K562 (cell line): Measurements from ENCODE around the gene SERPINE1. TPM values are rescaled to one million over a fixed set of nuclear protein-coding genes. Genes with fewer than 3 reads are reported as not detected.

Experiments used
- EHMT2 ChIP-seq: fragments of 450-650 bp; IDR thresholded peaks from 2 replicates; pipeline ENCODE4 v1.6.1; 2018; ENCODE audit warnings: antibody characterized with exemption
- EP400 ChIP-seq: fragments of 450-650 bp; IDR thresholded peaks from 2 replicates; pipeline ENCODE4 v1.6.1; 2017; ENCODE audit warnings: antibody characterized with exemption, mild to moderate bottlenecking, moderate library complexity
- GABPA ChIP-seq: fragments of 200-800 bp; sonication (Bioruptor generic); conservative IDR thresholded peaks from 2 replicates; pipeline ENCODE4 v1.6.1; 2016; ENCODE audit warnings: low read depth, missing genetic modification characterization, missing compliant biosample characterization
- GTF2A2 ChIP-seq: IDR thresholded peaks from 2 replicates; pipeline ENCODE4 v1.6.1; 2016; ENCODE audit warnings: mild to moderate bottlenecking, missing genetic modification characterization, missing compliant biosample characterization
- HDAC6 ChIP-seq: IDR thresholded peaks from 2 replicates; pipeline ENCODE4 v1.6.1; 2012; ENCODE audit warnings: low read depth, mild to moderate bottlenecking, control low read depth, inconsistent platforms, low read length, moderate library complexity
- NFRKB ChIP-seq: fragments of 450-650 bp; IDR thresholded peaks from 2 replicates; pipeline ENCODE4 v1.6.1; 2016; ENCODE audit warnings: low read depth
- PHF20 ChIP-seq: fragments of 450-650 bp; IDR thresholded peaks from 2 replicates; pipeline ENCODE4 v1.6.1; 2018; ENCODE audit not compliant: partially characterized antibody
- POLR2A ChIP-seq: fragments of 450-650 bp; conservative IDR thresholded peaks from 2 replicates; pipeline ENCODE4 v1.6.1; 2016
- POLR2B ChIP-seq: fragments of 450-650 bp; IDR thresholded peaks from 2 replicates; pipeline ENCODE4 v1.6.1; 2018; ENCODE audit warnings: low read depth; ENCODE audit not compliant: partially characterized antibody
- REST ChIP-seq, 2 experiments: fragments of 450-650 bp; formaldehyde crosslinking in 1 of 2; IDR thresholded peaks; 2 replicates each; pipeline versions ENCODE4 v1.4.0 to v1.6.1; 2014 to 2020; ENCODE audit warnings: mild to moderate bottlenecking in 2 of 2, borderline replicate concordance in 1 of 2, low read depth in 1 of 2
- ZFP30 ChIP-seq: fragments of 250-450 bp; sonication (Bioruptor Pico); IDR thresholded peaks from 2 replicates; pipeline ENCODE4 v1.8.0; 2022; ENCODE audit warnings: moderate library complexity, mild to moderate bottlenecking, inconsistent platforms, borderline replicate concordance
- ZKSCAN8 ChIP-seq: fragments of 200-800 bp; sonication (Bioruptor generic); IDR thresholded peaks from 2 replicates; pipeline ENCODE4 v1.6.1; 2016; ENCODE audit warnings: missing genetic modification characterization, missing compliant biosample characterization
- ZNF143 ChIP-seq: sonication (generic); formaldehyde crosslinking; IDR thresholded peaks from 2 replicates; pipeline ENCODE4 v1.9.0; 2022; ENCODE audit warnings: mild to moderate bottlenecking, missing genetic modification reagents
- ZNF707 ChIP-seq: fragments of 250-450 bp; sonication (Bioruptor Pico); conservative IDR thresholded peaks from 2 replicates; pipeline ENCODE4 v1.8.0; 2022; ENCODE audit warnings: inconsistent platforms, mild to moderate bottlenecking, moderate library complexity
- polyA plus RNA-seq, 8 experiments: library from polyadenylated mRNA; depleted of rRNA in 4 of 8; stranded (reverse) in 5 of 8; unstranded in 3 of 8; fragments of >200 nt; fragmentation: Nextera tagmentation in 2 of 8; fragmentation: Illumina TruSeq in 1 of 8; extraction: Ambion mirVana in 2 of 8; extraction: Trizol in 1 of 8; gene quantifications; 2 replicates each; pipeline versions ENCODE4 v1.2.1 to v1.2.3, GENCODE V29; 2011 to 2014; ENCODE audit warnings: inconsistent platforms in 1 of 8, missing spikeins in 1 of 8
- total RNA-seq, 7 experiments: library from RNA; depleted of rRNA in 6 of 7; stranded (reverse); fragments of >200 nt in 6 of 7; fragmentation: Illumina TruSeq in 2 of 7; extraction: Trizol in 2 of 7; gene quantifications; 2 replicates each; pipeline versions ENCODE4 v1.2.1 to v1.2.3, GENCODE V29; 2011 to 2021; ENCODE audit warnings: low replicate concordance in 1 of 7
- TF ChIP-seq, protein P1 (sequence below): sonication (generic); formaldehyde crosslinking; IDR thresholded peaks from 2 replicates; pipeline ENCODE4 v1.8.1; 2023; ENCODE audit warnings: missing genetic modification reagents, mild to moderate bottlenecking, borderline replicate concordance

SERPINE1 gene
- total and polyA plus RNA-seq, 9 of the 15 experiments (the other 6 are each of a cell fraction or from before 2014, with no cell fraction given): 0.22 to 4.8 (median 0.91) TPM

- TF ChIP-seq GABPA (tag) (peak; percentile 73), ZNF143 (CRISPR knock-in tag) (no peak), GTF2A2 (tag) (no peak), EP400 (peak; percentile 30; the same call in 1 of the 2 replicates), REST (IDR thresholded peaks at IDR 0.05; ENCODE audit: borderline replicate concordance) (no peak; the same call in 1 of the 2 replicates), REST (CRISPR knock-in tag; IDR thresholded peaks at IDR 0.05; ENCODE audit: low read depth) (peak; percentile 36; the same call in 1 of the 2 replicates), ZKSCAN8 (CRISPR knock-in tag) (no peak), POLR2A (peak; percentile 64), NFRKB (no peak), HDAC6 (0 out of 2 replicates have a peak, but pooled peaks have one; percentile 43), POLR2B (no peak), ZFP30 (CRISPR knock-in tag) (no peak), ZNF707 (no peak), PHF20 (peak; percentile 37), EHMT2 (peak; percentile 75)
- TF ChIP-seq, protein P1, sequence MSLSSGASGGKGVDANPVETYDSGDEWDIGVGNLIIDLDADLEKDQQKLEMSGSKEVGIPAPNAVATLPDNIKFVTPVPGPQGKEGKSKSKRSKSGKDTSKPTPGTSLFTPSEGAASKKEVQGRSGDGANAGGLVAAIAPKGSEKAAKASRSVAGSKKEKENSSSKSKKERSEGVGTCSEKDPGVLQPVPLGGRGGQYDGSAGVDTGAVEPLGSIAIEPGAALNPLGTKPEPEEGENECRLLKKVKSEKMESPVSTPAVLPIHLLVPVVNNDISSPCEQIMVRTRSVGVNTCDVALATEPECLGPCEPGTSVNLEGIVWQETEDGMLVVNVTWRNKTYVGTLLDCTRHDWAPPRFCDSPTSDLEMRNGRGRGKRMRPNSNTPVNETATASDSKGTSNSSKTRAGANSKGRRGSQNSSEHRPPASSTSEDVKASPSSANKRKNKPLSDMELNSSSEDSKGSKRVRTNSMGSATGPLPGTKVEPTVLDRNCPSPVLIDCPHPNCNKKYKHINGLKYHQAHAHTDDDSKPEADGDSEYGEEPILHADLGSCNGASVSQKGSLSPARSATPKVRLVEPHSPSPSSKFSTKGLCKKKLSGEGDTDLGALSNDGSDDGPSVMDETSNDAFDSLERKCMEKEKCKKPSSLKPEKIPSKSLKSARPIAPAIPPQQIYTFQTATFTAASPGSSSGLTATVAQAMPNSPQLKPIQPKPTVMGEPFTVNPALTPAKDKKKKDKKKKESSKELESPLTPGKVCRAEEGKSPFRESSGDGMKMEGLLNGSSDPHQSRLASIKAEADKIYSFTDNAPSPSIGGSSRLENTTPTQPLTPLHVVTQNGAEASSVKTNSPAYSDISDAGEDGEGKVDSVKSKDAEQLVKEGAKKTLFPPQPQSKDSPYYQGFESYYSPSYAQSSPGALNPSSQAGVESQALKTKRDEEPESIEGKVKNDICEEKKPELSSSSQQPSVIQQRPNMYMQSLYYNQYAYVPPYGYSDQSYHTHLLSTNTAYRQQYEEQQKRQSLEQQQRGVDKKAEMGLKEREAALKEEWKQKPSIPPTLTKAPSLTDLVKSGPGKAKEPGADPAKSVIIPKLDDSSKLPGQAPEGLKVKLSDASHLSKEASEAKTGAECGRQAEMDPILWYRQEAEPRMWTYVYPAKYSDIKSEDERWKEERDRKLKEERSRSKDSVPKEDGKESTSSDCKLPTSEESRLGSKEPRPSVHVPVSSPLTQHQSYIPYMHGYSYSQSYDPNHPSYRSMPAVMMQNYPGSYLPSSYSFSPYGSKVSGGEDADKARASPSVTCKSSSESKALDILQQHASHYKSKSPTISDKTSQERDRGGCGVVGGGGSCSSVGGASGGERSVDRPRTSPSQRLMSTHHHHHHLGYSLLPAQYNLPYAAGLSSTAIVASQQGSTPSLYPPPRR: no peak
Measured at GRCh38 chr7:101163279-101164070, 36.6 kb downstream of the SERPINE1 start (continued).
